Activated CD8-positive, alpha-beta T cell treated with anti-CD3 and anti-CD28 coated beads, Interleukin-2, amount 10 ng/mL, durations not matched to agents 7 days and 5 days (primary cell): Measurements from ENCODE around the gene ADAT1. TPM values are rescaled to one million over a fixed set of nuclear protein-coding genes. Genes with fewer than 3 reads are reported as not detected.

Source experiments
- ATAC-seq: fragments of 150-1000 bp; cut with Tn5 transposase; one replicate; pipeline ENCODE4 v1.10.0; 2021; ENCODE audit warnings: moderate library complexity
- CTCF ChIA-PET: fragments of 350-600 bp; sonication (Branson Sonifier 250); formaldehyde crosslinking; loops from one replicate; lab custom pipeline; 2021; ENCODE audit warnings: antibody characterized with exemption; lab: Charles Lee
- POLR2A ChIA-PET: fragments of 350-600 bp; sonication (Branson Sonifier 250); formaldehyde crosslinking; loops from one replicate; lab custom pipeline; 2021; ENCODE audit warnings: antibody characterized with exemption; lab: Charles Lee
- DNase-seq: peaks from one replicate; pipeline ENCODE4 v3.0.0-alpha.2; 2020
- H3K27ac Mint-ChIP-seq: one replicate; pipeline ENCODE4 v1.8.0; 2021; ENCODE audit warnings: mild to moderate bottlenecking, mixed read lengths
- H3K27me3 Mint-ChIP-seq: one replicate; pipeline ENCODE4 v1.8.0; 2021; ENCODE audit warnings: low read depth, mixed read lengths
- H3K36me3 Mint-ChIP-seq: one replicate; pipeline ENCODE4 v1.8.0; 2021; ENCODE audit warnings: low read depth, mixed read lengths
- H3K4me1 Mint-ChIP-seq: one replicate; pipeline ENCODE4 v1.8.0; 2021; ENCODE audit warnings: low read depth, mixed read lengths
- H3K4me3 Mint-ChIP-seq: one replicate; pipeline ENCODE4 v1.8.0; 2021; ENCODE audit warnings: mild to moderate bottlenecking, mixed read lengths
- H3K9me3 Mint-ChIP-seq: one replicate; pipeline ENCODE4 v1.8.0; 2022; ENCODE audit warnings: mixed read lengths; ENCODE audit not compliant: insufficient read depth
- total RNA-seq, 2 experiments: library from RNA; stranded (reverse); gene quantifications; one replicate each; pipeline ENCODE4 v1.2.3, GENCODE V29; 2021

ADAT1 gene
- total RNA-seq, 2 experiments from 2014 or later, result 51.8 to 51.9 TPM

DNA sequence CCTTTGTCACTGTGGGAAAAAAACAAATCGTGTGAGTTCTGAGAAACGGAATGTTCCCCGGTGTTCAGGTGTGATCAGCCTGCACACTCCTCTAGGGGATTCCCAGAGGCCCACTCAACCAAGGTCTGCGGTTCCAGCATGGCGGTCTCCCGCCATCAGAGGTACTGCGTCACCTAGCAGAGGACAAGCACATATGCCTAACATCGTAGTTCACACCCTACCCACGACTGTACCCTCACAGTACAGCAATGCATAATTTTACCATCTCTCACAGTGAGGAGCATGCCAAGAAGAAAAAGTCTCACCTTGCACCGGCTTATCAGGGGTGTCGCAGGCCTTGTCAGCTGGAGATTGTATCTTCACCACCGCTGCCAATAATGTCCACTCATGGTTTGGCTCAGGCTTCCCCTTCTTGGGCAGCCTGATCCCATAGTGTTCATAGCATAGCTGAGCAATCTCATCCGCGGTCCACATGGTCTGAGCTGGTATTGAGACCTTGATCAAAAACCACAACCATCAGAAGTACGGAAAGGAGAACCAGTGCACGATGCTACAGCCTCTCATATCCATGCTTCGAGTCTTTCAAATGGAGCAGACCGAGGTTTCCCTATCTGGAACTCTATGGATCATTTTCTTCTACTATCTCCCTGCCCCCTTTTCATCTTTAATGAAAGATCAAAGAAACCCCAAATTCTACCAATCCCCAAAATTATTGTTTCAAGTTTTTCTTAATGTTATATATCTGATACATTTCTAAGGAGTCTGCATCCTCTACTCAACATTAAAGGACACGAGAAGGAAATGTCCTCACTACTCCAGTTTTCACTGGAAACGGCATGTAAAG lies 2.5 kb downstream of the ADAT1 start:
- ChIA-PET POLR2A (interaction anchor here (0.7 to 3.7 kb wide), 2 partner anchors 11 to 29 kb away, joined by 3 to 88 read pairs; partner anchors contain the start of genes KARS1 and TERF2IP), CTCF (interaction anchor here (0.7 to 2.6 kb wide), 8 partner anchors 21 to 155 kb away, joined by 3 to 20 read pairs (median 6); no protein-coding TSS in a partner anchor)
- DNase-seq (peak; percentile 30), ATAC-seq (no peak)
- Mint-ChIP-seq H3K4me3 (peak overlapping the region; percentile 3), H3K27me3 (no peaks in the 10 kb centered on the region), H3K4me1 (peaks cover 33% of the 10 kb centered on the region), H3K36me3 (peaks cover 40% of the 10 kb centered on the region), H3K27ac (peak overlapping the region; percentile 16), H3K9me3 (no peaks in the 10 kb centered on the region)

DNA sequence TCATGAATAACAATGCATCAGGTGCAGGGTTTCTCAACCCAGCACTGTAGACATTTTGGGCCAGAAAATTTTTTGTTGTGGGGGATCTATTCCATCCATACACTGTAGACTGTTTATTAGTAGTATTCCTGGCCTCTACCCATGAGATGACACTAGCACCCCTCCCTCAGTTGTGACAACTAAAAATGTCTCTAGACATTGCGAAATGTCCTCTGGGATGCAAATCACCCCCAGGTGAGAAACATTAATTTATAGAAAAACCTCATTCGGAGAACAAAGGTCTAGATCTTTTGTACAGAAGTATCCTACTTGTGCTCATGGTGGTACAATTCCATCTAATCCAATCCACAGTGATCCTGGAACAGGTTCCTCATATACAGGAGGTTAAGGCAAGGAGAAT lies 4.3 kb downstream of the ADAT1 start:
- H3K36me3 Mint-ChIP-seq, result peaks cover 44% of the 10 kb centered on the region

DNA sequence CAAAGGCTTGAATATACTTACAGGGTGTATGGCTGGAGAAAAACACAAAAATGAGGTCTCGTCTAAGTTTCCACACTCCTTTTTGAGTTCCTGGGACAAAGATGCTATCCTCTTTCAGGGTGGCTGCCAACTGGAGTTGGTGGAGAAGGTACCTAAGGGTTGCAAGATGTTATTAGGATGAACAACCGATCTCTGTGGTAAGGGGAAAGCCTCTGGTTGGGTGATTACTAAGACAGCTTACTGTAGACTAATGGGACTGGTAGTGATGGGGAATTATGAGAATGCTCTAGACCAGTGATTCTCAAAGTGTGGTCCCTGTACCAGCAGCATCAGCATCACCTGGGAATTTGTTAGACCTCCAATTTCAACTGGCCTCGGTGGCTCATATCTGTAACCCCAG lies 6.0 kb downstream of the ADAT1 start:
- Mint-ChIP-seq H3K9me3 (no peaks in the 10 kb centered on the region), H3K4me3 (no peak overlapping the region), H3K27me3 (no peaks in the 10 kb centered on the region), H3K4me1 (peaks cover 29% of the 10 kb centered on the region), H3K36me3 (peaks cover 55% of the 10 kb centered on the region), H3K27ac (peak overlapping the region; percentile 79)
- POLR2A ChIA-PET, result no interaction called here
- ATAC-seq (no peak), DNase-seq (no peak)
- CTCF ChIA-PET, result no interaction called here

More for the DNA sequence above, 4.3 kb downstream of the ADAT1 start:
- H3K4me1 Mint-ChIP-seq, result peaks cover 33% of the 10 kb centered on the region
- DNase-seq (no peak), ATAC-seq (no peak)
- ChIA-PET CTCF (interaction anchor here (2.0 kb wide), 1 partner anchor 102 kb away, joined by 7 read pairs; no protein-coding TSS in a partner anchor), POLR2A (interaction anchor here (0.6 kb wide), 1 partner anchor 19 kb away, joined by 4 read pairs; no protein-coding TSS in a partner anchor)
- H3K9me3 Mint-ChIP-seq, result no peaks in the 10 kb centered on the region
- peak overlapping the region; percentile 5 for H3K27ac Mint-ChIP-seq
- H3K4me3 Mint-ChIP-seq, result no peak overlapping the region
- no peaks in the 10 kb centered on the region for H3K27me3 Mint-ChIP-seq

DNA sequence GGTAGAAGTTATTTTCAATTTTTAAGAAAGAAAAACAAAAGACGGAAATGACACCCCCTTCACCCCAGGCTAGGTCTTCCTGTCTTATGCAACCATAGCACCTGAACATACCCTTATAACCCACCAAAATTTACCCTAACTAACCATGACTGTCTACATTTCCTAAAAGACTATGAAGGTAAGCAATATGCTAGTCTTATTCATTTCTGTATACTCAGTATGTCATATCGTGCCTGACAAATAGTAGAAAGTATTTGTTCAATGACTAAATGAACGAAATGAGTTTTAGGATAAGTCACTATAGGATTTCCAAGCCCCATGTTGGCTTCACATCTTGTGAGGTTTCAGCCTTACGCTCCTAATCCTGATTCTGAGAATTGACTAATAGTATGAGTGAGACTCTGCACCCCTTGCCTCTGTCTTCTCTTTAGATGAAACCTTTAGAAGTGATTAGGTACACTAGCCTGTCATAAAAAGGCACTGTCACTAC lies 6.5 kb downstream of the ADAT1 start:
- Mint-ChIP-seq H3K4me1 (peaks cover 23% of the 10 kb centered on the region), H3K27me3 (no peaks in the 10 kb centered on the region), H3K4me3 (no peak overlapping the region), H3K27ac (peak overlapping the region; percentile 79), H3K9me3 (no peaks in the 10 kb centered on the region), H3K36me3 (peaks cover 56% of the 10 kb centered on the region)
- DNase-seq (no peak), ATAC-seq (peak; percentile 15)
- ChIA-PET POLR2A (interaction anchor here (2.0 kb wide), 1 partner anchor 31 kb away, joined by 4 read pairs; the partner anchor contains the start of genes KARS1 and TERF2IP), CTCF (interaction anchor here (0.6 kb wide), 1 partner anchor 52 kb away, joined by 3 read pairs; no protein-coding TSS in a partner anchor)

DNA sequence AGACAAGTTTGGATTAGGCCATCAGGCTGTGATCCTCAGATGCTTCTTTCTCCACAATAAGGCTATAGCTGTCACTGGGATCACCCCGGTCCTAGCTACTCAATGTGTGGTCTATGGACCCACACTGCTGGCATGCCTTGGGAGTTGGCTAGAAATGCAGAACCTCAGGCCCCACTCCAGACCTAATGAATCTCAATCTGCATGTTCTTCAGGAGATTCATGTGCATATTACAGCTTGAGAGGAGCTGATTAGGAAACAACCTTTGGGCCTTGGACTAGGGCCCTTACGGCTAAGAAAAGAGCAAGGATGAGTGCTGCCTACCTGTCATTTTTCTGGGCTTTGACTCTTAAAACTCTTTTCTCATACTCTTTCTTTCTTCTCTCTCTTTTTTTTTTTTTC lies 7.5 kb downstream of the ADAT1 start:
- H3K36me3 Mint-ChIP-seq, result peaks cover 59% of the 10 kb centered on the region
- H3K4me1 Mint-ChIP-seq, result peaks cover 14% of the 10 kb centered on the region
- no peak overlapping the region for H3K4me3 Mint-ChIP-seq
- DNase-seq (no peak), ATAC-seq (no peak)
- ChIA-PET POLR2A (interaction anchor here (1.3 to 2.0 kb wide), 2 partner anchors 29 to 32 kb away, joined by 3 to 4 read pairs; partner anchors contain the start of genes KARS1 and TERF2IP), CTCF (interaction anchor here (0.6 to 0.9 kb wide), 2 partner anchors 25 to 33 kb away, joined by 3 read pairs; partner anchors contain the start of gene TERF2IP)
- H3K27ac Mint-ChIP-seq, result no peak overlapping the region
- no peaks in the 10 kb centered on the region for H3K9me3 Mint-ChIP-seq
- no peaks in the 10 kb centered on the region for H3K27me3 Mint-ChIP-seq

GRCh38 chr16:75614066-75614897 lies 8.8 kb downstream of the ADAT1 start:
- Mint-ChIP-seq H3K9me3 (no peaks in the 10 kb centered on the region), H3K36me3 (peaks cover 58% of the 10 kb centered on the region), H3K4me1 (peaks cover 9% of the 10 kb centered on the region), H3K27me3 (no peaks in the 10 kb centered on the region), H3K27ac (no peak overlapping the region), H3K4me3 (no peak overlapping the region)
- CTCF ChIA-PET, result interaction anchor here (0.7 to 0.9 kb wide), 2 partner anchors 97 to 150 kb away, joined by 3 read pairs; no protein-coding TSS in a partner anchor
- no peak for DNase-seq
- POLR2A ChIA-PET, result interaction anchor here (2.0 kb wide), 1 partner anchor 33 kb away, joined by 4 read pairs; the partner anchor contains the start of genes KARS1 and TERF2IP
- no peak for ATAC-seq

DNA sequence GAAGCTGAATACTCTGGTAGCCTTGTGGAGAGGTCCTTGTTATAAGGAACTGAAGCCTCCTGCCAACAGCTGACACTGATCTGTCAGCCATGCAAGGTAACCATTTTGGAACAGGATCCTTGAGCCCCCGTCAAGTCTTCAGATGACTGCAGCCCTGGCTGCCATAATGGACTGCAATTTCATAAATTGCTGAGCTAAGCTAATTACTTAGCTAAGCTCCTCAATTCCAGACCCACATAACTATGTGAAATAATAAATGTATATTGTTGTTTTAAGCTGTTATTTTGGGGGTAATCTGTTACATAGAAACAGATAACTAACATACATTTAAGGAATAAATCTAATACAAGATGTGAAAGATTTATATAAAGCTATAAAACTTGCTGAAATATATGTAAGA lies 16.6 kb downstream of the ADAT1 start:
- CTCF ChIA-PET, result interaction anchor here (1.3 kb wide), 1 partner anchor 30 kb away, joined by 4 read pairs; no protein-coding TSS in a partner anchor
- peaks cover 5% of the 10 kb centered on the region for H3K9me3 Mint-ChIP-seq

GRCh38 chr16:75603241-75603640 lies 19.8 kb downstream of the ADAT1 start:
- no peaks in the 10 kb centered on the region for H3K27me3 Mint-ChIP-seq
- H3K4me1 Mint-ChIP-seq, result no peaks in the 10 kb centered on the region
- ChIA-PET POLR2A (no interaction called here), CTCF (no interaction called here)
- ATAC-seq (no peak), DNase-seq (no peak)
- no peak overlapping the region for H3K4me3 Mint-ChIP-seq
- no peak overlapping the region for H3K27ac Mint-ChIP-seq
- peaks cover 5% of the 10 kb centered on the region for H3K9me3 Mint-ChIP-seq
- H3K36me3 Mint-ChIP-seq, result peaks cover 55% of the 10 kb centered on the region

More for the DNA sequence above, 16.6 kb downstream of the ADAT1 start:
- POLR2A ChIA-PET, result interaction anchor here (1.0 to 1.2 kb wide), 2 partner anchors 16 to 41 kb away, joined by 3 to 6 read pairs; partner anchors contain the start of genes ADAT1, KARS1 and TERF2IP
- Mint-ChIP-seq H3K27me3 (no peaks in the 10 kb centered on the region), H3K4me3 (no peak overlapping the region), H3K4me1 (no peaks in the 10 kb centered on the region), H3K36me3 (peaks cover 43% of the 10 kb centered on the region), H3K27ac (no peak overlapping the region)
- DNase-seq (no peak), ATAC-seq (no peak)

GRCh38 chr16:75599452-75600277 lies 23.4 kb downstream of the ADAT1 start:
- ATAC-seq (no peak), DNase-seq (no peak)
- H3K4me1 Mint-ChIP-seq, result peaks cover 5% of the 10 kb centered on the region
- POLR2A ChIA-PET, result no interaction called here
- no peak overlapping the region for H3K4me3 Mint-ChIP-seq
- peaks cover 5% of the 10 kb centered on the region for H3K9me3 Mint-ChIP-seq
- CTCF ChIA-PET, result interaction anchor here (1.9 kb wide), 1 partner anchor 135 kb away, joined by 6 read pairs; the partner anchor contains the start of gene TMEM170A
- H3K36me3 Mint-ChIP-seq, result peaks cover 65% of the 10 kb centered on the region
- H3K27ac Mint-ChIP-seq, result no peak overlapping the region
- H3K27me3 Mint-ChIP-seq, result no peaks in the 10 kb centered on the region
